ENCODE results near the gene ABCB11.
"Not testable (repeated sequence)": the region's sequence is repeated elsewhere in the genome, so short reads cannot be mapped to it uniquely, and the experiment has no call there.

Gene ABCB11

DNA sequence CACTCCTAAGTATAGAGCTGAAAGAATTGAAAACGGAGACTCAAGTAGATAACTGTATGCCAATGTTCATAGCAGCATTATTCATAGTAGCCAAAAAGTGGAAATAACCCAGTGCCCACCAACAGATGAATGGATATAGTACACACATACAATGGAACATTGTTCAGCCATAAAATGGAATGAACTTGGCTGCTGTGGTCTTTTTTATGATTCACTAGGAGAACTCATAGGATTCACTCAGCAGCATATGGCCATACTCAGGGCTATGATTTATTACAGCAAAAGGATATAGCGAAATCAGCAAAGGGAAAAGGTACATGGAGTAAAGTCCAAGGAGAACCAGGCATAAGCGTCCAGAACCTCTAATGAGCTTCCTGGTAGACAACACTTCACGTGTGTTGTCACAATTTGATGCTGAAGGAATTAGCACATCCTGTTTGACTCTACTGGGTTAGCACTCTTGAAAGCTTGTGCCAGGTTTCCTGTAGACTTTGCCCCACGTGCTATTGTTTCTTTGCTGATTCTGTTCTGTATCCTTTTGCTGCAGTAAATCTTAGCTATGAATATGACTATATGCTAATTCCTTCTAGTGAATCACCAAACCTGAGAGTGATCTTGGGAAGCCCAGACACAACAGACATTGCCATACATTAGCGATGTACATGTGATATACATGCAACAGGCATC, 156.6 kb downstream of the ABCB11 start:
- no peak for DNase-seq

- DNase-seq = not testable (repeated sequence)
These were observed 160.3 kb downstream of the ABCB11 start for GRCh38 chr2:168870824-168871223.

Data from NCI-H2081 treated with DMSO at 0.1 percent for 48 hours (cell line).